ENCODE measurements around the gene BPTF.

DNA sequence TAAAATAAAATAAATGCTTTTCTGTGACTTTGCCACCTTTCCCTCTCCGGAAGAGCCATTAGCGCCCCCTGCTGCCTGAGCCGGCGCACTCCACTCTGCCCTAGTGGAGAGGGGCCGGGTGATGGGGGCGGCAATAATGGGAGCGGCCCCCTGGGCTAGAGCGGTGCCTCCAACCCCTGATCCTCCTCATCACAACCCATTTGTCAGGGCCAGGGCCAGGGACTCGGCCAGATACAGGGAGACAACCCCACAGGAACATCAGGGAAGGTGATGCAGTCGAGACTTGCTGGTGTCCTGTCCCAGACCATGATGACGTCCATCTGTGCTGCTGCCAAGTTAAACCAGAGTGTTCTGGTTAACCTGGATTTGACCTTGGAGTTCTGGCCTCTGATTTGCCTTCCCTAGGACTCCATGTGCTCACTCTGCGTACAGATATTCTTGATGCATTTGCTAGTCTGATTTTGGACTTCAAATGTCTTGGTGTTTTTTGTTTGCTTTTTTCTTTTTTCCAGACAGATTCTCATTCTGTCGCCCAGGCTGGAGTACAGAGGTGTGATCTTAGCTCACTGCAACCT lies 46.1 kb upstream of the BPTF start:
- TF ChIP-seq, protein P1, sequence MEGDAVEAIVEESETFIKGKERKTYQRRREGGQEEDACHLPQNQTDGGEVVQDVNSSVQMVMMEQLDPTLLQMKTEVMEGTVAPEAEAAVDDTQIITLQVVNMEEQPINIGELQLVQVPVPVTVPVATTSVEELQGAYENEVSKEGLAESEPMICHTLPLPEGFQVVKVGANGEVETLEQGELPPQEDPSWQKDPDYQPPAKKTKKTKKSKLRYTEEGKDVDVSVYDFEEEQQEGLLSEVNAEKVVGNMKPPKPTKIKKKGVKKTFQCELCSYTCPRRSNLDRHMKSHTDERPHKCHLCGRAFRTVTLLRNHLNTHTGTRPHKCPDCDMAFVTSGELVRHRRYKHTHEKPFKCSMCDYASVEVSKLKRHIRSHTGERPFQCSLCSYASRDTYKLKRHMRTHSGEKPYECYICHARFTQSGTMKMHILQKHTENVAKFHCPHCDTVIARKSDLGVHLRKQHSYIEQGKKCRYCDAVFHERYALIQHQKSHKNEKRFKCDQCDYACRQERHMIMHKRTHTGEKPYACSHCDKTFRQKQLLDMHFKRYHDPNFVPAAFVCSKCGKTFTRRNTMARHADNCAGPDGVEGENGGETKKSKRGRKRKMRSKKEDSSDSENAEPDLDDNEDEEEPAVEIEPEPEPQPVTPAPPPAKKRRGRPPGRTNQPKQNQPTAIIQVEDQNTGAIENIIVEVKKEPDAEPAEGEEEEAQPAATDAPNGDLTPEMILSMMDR (conservative IDR thresholded peaks at IDR 0.05; ENCODE audit: low read depth, low read length) = peak; percentile 78
- no peak for TF ChIP-seq EZH2phosphoT487 (IDR thresholded peaks at IDR 0.05; ENCODE audit: borderline replicate concordance, low read length)
